Sciatic nerve (tissue), 2 donors: Measurements from ENCODE around the gene COPE. TPM values are rescaled to one million over a fixed set of nuclear protein-coding genes. Genes with fewer than 3 reads are reported as not detected.
A peak's percentile ranks its signal among the peaks of the same experiment; 100 is the strongest.
"Not testable (repeated sequence)": the region's sequence is repeated elsewhere in the genome, so short reads cannot be mapped to it uniquely, and the experiment has no call there.

Source experiments
- ATAC-seq: fragments of 200-7000 bp; cut with Tn5 transposase; one replicate; pipeline ENCODE4 v1.9.1; 2020; ENCODE audit warnings: mild to moderate bottlenecking, moderate library complexity
- DNase-seq: peaks from one replicate; pipeline ENCODE4 v3.0.0-alpha.2; 2020; ENCODE audit warnings: low spot score
- intact Hi-C: fragments of 100-400 bp; cut with DNase I; formaldehyde crosslinking; loops from one replicate; pipeline ENCODE4 v1.14.2; 2022
- total RNA-seq: library from RNA; stranded (reverse); fragmentation: NEBNext Ultra II Directional; extraction: Animal tissue kit (Norgen Biotek cat#: 25700); gene quantifications from one replicate; pipeline ENCODE4 v1.2.1, GENCODE V29; 2021
- donor health status: DM: no; HTN: no; CAD: no.
- donor health status: DM: no; HTN: no; CAD: no.

COPE gene
- 104 TPM for total RNA-seq

DNA sequence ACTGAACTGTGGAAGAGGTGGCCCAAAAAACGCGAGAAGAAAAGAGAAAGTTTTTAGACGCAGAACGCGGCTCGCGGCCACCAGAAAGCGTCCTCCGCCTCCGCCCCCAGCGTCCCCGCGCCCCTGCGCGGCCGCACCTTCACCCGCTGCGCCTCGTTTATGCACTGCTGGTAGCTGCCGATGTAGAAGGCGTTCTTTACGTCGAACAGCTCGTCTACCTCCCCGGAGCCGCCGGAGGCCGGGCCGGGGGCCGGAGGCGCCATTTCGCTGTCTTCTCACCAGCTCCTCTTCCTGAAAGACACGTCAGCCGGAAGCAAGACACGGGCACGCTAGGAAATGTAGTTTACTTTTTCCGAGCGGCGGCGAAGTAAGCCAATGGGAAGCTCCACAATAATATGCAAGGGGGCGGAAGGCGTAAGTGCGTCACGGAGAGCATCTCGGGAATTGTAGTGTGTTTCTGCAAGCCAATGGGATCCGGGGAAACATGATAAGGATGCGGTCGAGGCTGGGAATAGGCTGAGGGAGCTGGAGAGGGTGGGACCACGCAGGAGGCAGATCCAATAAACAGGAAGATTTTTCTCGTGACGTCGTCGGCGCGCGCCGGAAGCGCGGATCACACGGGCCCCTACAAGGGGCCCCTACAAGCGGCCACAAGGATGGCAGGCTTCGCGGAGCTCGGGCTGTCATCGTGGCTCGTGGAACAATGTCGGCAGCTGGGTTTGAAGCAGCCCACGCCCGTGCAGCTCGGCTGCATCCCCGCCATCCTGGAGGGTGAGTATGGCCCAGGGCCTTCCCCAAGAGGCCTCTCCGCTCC lies at the start of gene COPE, which contains the start of gene DDX49:
Gene COPE, minus strand, starts transcription at position 302 of the 814 bp plus-strand sequence. Its CDS starts 39 bp downstream, at position 263.
Gene DDX49, plus strand, starts transcription at position 630 of the 814 bp plus-strand sequence. Its CDS starts 27 bp downstream, at position 657.
- DNase-seq (peak; percentile 98), ATAC-seq (peak; percentile 99)
- intact Hi-C loops: no loop called here

DNA sequence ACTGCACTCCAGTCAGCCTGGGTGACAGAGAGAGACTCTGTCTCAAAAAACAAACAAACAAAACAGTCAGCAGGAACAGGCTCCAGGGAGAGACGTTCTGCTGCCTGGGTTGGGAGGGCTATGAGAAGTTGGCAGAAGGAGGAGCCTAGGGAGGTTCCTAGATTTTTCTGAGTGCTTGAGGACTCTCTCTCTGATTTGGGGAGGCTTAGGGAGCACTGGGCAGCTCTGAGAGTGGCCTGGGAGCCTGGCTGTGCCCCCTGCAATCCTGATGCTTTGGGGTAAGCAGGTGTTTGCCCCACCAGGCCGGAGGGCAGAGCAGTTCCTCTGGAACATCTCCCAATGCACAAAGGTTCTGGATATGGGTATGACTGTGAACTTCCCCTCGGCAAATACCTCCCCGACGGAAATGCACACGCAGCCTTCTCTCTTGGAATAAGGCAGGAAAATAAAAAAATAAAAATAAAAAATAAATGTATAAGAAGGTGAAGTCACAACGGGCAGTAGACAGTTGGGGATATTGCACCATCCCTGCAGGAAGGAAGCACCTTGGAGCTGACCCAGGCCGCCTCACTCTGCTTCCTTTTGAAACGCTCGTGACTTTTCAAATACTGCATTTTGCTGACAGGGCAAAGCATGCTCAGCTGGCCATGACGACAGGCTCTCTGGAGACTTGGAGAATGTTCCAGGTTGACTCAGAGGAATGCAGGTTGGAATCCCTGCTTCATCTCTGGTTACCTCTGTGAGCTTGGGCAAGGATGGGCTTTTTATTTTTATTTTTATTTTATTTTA lies 48.4 kb upstream of the COPE start:
- ATAC-seq: peak; percentile 81
- peak; percentile 74 for DNase-seq
- intact Hi-C loops: no loop called here

DNA sequence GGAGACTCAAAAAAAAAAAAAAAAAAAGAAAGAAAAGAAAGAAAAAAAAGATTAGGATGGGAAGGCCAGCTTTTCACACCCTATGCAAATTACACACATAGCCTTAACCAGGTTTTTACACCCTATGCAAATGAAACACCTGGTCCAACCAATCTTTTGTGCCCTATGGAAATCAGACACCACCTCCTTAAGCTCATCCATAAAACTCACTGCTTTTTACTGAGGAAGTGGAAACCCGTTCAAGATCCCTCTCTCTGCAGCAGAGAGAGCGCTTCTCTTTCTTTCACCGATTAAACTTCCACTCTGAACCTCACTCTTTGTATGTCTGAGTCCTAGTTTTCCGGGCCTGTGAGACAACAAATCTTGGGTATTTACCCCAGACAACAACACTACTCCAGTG lies 47.1 kb upstream of the COPE start:
- ATAC-seq: no peak
- DNase-seq: no peak
- intact Hi-C loops: no loop called here

DNA sequence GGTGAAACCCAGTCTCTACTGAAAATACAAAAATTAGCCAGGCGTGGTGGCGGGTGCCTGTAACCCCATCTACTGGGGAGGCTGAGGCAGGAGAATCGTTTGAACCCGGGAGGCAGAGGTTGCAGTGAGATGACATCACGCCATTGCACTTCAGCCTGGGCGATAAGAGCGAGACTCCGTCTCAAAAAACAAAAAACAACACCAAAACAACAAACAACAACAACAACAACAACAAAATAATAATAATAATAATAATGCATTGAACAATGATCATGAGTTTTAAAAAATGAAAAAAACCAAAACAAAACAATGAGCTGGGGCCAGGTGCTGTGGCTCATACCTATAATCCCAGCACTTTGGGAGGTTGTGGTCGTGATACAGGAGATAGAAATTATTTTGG lies 44.9 kb upstream of the COPE start:
- no peak for DNase-seq
- intact Hi-C loops: no loop called here
- no peak for ATAC-seq

DNA sequence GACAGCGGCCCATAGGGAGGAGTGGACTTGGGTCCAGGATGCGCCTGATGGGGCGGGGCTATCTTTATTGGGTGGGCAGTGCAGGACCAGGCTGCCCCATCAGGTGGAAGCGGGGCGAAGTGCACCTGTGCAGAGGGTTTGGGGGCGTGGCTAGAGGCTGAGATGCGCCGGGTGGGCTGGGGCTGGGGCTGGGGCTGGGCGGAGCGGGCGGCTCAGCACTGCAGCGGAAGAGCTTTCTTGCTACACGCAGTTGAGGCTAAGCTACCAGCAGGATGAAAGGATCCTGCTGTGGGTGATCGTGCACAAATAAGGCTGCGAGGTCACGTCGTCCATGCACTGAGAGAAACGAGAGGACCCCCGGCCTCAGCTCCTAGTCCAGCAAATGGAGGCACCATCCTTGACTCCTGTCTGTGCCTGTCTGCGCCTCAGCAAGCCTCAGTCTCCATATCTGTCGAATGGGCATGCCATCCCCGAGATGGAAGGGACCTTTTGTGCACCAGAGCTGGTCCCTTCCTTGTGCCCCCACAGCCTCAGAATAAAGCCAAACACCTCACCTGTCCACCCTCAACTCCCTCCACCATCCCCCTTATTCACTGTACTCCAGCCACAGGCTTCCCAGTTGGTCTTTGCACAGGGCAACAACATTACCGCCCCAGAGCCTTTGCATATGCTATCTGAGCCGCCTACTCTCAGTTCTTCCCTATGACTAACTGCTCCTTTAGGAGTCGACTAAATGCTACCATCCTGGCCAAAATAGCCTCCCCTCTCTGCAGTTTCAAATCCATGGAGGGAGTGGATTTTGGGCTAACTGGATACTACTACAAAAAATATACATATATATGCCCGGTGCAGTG lies 42.8 kb upstream of the COPE start:
- DNase-seq: no peak
- ATAC-seq: no peak
- intact Hi-C loops: no loop called here

DNA sequence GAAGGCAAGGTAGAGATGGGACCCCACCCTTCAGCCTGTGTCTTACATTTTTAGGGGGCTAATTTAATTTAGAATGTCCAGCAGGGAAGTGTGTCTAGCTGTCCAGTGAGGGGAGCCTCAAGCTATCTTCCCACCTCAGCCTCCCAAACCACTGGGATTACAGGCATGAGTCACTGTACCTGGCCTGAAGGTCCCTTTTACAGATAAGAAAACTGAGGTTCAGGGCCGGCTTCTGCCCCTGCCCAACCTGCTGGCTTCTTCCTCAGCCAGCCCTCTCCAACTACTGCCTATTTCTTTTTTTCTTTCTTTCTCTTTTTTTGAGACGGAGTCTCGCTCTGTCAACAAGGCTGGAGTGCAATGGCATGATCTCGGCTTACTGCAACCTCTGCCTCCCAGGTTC lies 41.2 kb upstream of the COPE start:
- intact Hi-C loops: no loop called here
- DNase-seq (no peak), ATAC-seq (no peak)

DNA sequence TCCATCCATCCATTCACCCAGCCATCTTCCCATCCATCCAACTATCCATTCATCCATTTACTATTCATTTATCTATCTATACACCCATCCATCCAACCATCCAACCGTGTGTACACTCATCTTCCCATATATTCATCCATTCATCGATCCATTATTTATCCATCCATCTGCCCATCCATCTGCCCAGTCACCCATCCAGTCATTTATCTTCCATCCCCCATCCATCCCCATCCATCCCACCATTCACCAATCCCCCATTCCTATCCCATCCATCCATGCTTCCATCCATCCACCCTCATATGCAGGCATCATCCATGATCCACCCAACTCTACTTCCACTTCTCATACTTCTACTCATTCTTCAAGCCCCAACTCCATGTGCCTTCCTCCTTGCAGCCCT lies 35.9 kb upstream of the COPE start:
- DNase-seq (no peak), ATAC-seq (no peak)
- intact Hi-C loops: no loop called here

DNA sequence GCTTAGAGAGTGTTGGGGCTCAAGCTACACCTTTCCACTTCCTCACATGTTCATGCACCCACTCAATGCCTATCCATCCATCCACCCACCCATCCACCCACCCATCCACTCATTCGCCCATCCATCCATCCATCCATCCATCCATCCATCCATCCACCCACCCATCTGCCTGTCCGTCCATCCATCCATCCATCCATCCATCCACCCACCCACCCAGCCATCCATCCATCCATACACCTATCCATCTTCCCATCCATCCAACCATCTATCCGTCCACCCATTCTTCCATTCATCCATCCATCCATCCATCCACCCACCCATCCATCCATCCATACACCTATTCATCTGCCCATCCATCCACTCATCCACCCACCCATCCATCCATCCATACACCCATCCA lies 34.9 kb upstream of the COPE start:
- intact Hi-C loops: no loop called here
- DNase-seq (no peak), ATAC-seq (no peak)

DNA sequence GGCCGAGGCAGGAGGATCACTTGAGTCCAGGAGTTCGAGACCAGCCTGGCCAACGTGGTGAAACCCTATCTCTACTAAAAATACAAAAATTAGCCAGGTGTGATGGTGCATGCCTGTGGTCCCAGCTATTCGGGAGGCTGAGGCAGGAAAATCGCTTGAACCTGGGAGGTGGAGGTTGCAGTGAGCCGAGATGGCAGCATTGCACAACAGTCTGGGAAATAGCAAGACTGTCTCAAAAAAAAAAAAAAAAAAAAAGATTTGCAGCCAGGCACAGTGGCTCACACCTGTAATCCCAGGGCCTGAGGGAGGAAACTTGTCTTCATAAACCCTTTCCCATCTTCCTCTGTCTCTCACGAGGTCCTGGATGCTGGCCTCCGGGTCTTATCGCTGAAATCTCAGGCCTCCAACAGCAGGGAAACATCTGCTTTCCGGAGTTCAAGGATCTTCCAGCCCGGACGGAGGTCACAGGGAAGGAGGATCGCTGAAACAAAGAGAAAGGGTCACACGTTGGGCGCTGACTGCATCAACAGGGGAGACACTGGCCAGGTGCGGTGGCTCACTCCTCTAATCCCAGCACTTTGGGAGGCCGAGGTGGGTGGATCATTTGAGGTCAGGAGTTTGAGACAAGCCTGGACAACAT lies 33.3 kb upstream of the COPE start:
- ATAC-seq, DNase-seq, intact Hi-C loops: not testable (repeated sequence)

DNA sequence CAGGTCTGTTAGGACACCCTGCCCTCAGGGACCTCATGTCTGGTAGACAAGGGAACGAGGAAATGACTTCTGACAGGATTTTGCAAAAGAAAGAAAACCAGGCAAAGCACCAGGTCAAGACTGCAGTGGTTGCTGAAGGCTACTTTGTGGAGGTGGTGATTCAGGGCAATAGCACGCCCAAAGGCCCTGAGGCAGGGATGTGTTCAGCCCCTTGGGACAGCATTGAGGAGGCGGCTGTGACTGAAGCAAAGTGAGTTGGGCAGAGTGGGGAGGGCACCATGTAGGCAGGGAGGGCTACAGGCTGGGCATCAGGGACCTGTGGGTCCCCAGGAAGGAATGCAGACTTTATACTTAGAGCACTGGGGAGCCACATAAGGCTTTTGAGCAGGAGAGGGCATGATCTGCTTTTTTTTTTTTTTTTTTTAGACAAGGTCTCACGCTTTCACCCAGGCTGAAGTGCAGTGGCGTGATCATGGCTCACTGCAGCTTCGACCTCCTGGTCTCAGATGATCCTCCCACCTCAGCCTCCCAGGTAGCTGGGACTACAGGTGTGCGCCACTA lies 32.6 kb upstream of the COPE start:
- intact Hi-C loops: no loop called here
- DNase-seq (no peak), ATAC-seq (no peak)

DNA sequence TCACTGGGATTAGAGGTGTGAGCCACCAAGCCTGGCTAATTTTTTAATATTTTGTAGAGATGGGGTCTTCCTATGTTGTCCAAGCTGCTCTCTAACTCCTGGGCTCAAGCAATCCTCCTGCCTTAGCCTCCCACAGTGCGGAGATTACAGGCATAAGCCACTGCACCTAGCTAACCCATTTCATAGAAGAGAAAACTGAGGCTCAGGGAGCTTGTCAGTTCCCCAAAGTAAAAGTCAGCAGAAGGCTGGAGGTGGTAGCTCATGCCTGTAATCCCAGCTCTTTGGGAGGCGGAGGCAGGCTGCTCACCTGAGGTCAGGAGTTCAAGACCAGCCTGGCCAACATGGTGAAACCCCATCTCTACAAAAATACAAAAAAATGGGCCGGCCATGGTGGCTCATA lies 30.7 kb upstream of the COPE start:
- no peak for ATAC-seq
- intact Hi-C loops: no loop called here
- no peak for DNase-seq

DNA sequence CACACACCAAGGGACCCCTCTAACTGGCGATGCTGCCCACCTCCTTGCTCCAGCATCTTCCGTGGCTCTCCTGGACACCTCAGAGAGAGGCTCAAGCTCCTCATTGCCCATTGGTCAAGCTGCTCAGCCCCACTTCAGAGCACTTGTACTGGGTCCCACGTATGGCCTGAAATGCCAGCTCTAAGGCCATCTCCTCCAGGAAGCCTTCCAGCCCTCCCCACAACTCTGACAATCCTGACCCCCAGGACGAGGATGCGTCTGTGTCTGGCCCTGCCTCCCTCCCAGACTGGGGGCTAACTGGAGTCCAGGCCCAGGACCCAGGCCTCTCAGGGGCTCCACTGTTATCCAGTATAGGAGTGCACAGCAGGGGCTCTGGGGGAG lies 29.8 kb upstream of the COPE start:
- intact Hi-C loops: no loop called here
- ATAC-seq (no peak), DNase-seq (no peak)

DNA sequence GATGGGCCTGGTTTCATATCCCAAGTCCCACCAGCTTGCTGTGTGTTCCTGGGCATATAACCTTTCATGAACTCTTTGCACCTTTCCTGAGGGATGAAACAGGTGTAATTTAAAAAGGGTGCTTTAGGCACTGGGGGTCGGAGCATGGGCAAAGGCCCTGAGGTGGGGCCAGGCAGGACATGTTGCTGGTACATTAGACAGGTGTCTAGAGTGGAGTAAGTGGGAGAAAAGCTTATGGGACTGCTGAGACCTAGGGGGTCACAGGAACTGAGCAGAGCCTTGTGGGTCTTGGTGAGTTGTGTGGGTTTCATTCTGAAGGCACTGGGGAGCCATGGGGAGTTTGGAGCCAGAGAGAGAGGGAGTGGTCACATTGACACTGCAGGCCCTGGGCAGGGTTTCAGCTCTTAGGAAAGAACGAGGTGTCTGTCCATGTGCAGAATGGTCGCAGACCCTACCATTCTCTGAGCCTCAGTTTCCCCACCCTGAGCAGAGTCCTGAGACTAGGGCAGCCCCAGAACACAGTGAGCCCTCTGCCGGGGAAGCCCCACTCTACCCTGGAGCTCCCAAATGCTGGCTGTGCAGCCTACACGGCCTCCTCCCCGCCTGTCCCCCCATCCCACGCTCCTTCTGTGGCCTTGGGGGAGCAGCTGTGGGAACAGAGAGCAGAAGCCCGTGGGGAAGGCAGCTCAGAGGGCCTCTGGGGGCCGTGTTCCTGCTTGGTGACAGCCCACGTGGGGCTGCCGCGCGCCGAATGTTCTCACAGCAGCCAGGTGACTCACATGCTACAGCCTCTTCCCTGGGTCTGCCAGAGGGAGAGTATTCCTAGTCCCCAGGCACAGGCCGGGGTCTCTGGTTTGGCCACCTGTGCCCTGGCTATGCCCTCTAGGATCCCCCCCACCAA lies 29.1 kb upstream of the COPE start:
- ATAC-seq (no peak), DNase-seq (no peak)
- intact Hi-C loops: no loop called here

DNA sequence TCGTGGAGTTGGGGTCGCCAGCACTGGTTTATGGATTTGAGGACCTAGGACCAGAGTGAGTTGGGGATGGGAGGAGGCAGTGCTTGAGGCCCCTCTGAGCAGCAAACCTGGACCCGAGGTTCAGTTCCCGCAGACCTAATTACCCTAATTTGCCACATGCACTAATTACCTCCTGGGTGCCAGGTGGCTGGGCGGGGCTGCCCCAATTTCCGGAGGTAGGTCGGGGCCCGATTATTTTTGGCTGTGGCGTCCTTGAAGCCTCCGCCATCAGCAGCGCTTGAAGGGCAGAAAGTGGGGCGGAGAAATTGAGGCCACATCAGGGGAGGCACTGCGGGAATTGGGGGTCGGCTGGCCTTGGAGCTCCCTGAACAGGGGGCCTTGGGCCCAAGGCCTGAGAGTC lies 27.7 kb upstream of the COPE start:
- intact Hi-C loops: no loop called here

DNA sequence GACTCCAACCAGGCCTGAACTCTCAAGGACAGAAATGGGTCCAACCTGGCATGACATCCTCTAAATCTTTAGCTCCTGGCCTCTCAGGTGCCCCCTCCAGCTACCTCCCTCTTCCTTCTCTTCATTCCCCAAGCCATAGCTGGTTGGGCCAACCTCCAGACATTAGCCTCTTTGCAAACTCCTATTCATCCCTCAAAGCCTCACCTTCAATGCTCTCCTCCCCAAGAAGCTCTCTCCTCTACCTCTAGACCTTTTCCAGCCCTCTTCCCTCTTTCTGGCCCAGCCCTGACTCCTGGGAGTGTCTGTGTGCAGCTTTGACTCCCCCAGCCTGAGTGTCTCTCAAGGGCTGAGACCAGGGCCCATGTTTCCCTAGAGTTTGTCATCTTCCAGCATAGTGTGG lies 27.1 kb upstream of the COPE start:
- no peak for ATAC-seq
- intact Hi-C loops: no loop called here
- DNase-seq: no peak

More for the DNA sequence above, 27.7 kb upstream of the COPE start:
- no peak for ATAC-seq
- no peak for DNase-seq

DNA sequence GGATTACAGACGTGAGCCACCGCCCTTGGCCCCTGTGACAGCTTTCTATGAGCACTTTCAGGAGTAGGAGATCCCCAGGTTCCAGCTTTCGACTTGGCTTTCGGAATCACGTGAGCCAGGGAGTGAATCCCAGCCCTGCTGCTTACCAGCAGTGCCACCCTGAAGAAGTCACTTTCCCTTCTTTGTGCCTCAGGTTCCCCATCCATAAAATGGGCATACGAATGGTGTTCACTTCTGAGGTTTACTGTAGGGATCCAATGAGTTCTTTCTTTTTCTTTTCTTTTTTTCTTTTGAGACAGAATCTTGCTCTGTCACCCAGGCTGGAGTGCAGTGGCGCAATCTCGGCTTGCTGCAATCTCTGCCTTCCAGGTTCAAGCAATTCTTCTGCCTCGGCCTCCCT lies 26.1 kb upstream of the COPE start:
- ATAC-seq (no peak), DNase-seq (no peak)
- intact Hi-C loops: no loop called here

DNA sequence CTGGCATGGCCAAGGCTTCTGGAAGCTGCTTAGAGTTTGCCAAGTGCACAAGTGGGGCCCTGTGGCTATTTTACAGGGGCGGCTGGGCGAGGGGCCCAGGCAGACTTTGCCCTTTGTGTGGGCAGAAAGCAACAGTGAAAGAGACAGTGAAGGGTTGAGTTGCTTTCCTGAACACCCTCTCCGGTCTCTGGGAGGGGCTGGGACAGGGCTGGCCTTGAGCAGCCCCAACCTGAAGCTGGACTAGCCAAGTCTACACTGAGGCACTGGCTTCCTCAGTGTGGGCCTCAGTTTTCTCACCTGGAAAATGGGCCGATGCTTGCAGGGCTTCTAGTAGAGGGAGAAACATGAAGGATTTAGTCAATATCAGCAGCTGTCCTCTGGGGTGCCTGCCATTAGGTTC lies 24.3 kb upstream of the COPE start:
- no peak for ATAC-seq
- no peak for DNase-seq
- intact Hi-C loops: no loop called here

DNA sequence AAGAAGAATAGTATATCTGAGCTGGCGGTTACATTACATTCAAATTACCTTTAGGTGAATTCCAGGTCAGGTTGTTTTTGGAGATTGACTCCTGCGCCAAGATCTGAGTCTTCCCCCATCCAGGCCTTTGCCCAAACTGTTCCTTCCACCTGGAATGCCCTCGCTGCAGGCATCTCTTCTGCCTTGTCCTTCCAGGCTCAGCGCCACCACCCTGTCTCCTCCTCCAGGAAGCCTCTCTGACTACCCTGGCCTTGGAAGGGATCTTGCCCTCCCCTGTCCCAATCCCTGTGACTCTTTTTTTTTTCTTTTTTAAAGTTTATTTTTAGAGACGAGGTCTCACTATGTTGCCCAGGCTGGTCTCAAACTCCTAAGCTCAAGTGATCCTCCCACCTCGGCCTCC lies 23.5 kb upstream of the COPE start:
- ATAC-seq: no peak
- no peak for DNase-seq
- intact Hi-C loops: no loop called here
